OCI-LY7 (cell line): ENCODE measurements around the gene RBM38. TPM values are rescaled to one million over a fixed set of nuclear protein-coding genes. Genes with fewer than 3 reads are reported as not detected.

Source experiments
- BruUV-seq: library from RNA; stranded (reverse); fragments of 400-500 nt; replicated peaks from 2 replicates; lab custom pipeline; 2021; lab: Mats Ljungman, UMichigan
- CTCF ChIA-PET: fragments of 300-600 bp; sonication (Branson Sonifier 250); formaldehyde crosslinking; loops from one replicate; lab custom pipeline; 2022; ENCODE audit warnings: antibody characterized with exemption; ENCODE audit not compliant: unreplicated experiment; lab: Charles Lee
- POLR2A ChIA-PET: fragments of 300-600 bp; sonication (Branson Sonifier 250); formaldehyde crosslinking; loops from one replicate; lab custom pipeline; 2022; ENCODE audit warnings: antibody characterized with exemption; lab: Charles Lee
- DNase-seq: peaks from one replicate; pipeline ENCODE4 v3.0.0-alpha.2; 2015; ENCODE audit warnings: low spot score
- H2AFZ ChIP-seq: fragments of 200-600 bp; sonication (generic), shearing (Covaris generic); 2 replicates; pipeline ENCODE4 v1.6.1; 2014; ENCODE audit warnings: mild to moderate bottlenecking, antibody characterized with exemption, low read length, moderate library complexity
- H3K27ac ChIP-seq: fragments of 200-600 bp; sonication (generic); 2 replicates; pipeline ENCODE4 v1.5.1; 2014; ENCODE audit warnings: mixed run types, low read depth, mild to moderate bottlenecking, moderate library complexity, low read length, inconsistent platforms; ENCODE audit not compliant: poor library complexity, severe bottlenecking
- H3K36me3 ChIP-seq: fragments of 200-600 bp; sonication (generic); 2 replicates; pipeline ENCODE4 v1.6.1; 2014; ENCODE audit warnings: mild to moderate bottlenecking, antibody characterized with exemption, low read length, moderate library complexity, mixed read lengths; ENCODE audit not compliant: insufficient read depth
- H3K4me1 ChIP-seq: fragments of 200-600 bp; sonication (generic); 2 replicates; pipeline ENCODE4 v1.5.1; 2014; ENCODE audit warnings: mild to moderate bottlenecking, low read length; ENCODE audit not compliant: insufficient read depth, poor library complexity, severe bottlenecking
- H3K4me2 ChIP-seq: fragments of 200-600 bp; sonication (generic); 2 replicates; pipeline ENCODE4 v1.6.1; 2014; ENCODE audit warnings: mild to moderate bottlenecking, low read length
- H3K4me3 ChIP-seq: fragments of 200-600 bp; sonication (generic); 2 replicates; pipeline ENCODE4 v1.5.1; 2014; ENCODE audit warnings: mild to moderate bottlenecking, low read depth, low read length; ENCODE audit not compliant: poor library complexity, severe bottlenecking
- H3K79me2 ChIP-seq: fragments of 200-600 bp; sonication (generic); 2 replicates; pipeline ENCODE4 v1.6.1; 2016; ENCODE audit warnings: low read depth, mild to moderate bottlenecking, low read length, moderate library complexity, mixed read lengths; ENCODE audit not compliant: insufficient read depth
- H3K9me2 ChIP-seq: fragments of 200-600 bp; sonication (generic); 2 replicates; pipeline ENCODE4 v1.6.1; 2016; ENCODE audit warnings: mild to moderate bottlenecking, low read length, mixed read lengths; ENCODE audit not compliant: insufficient read depth
- H3K9me3 ChIP-seq: fragments of 200-600 bp; sonication (generic); 2 replicates; pipeline ENCODE4 v1.6.1; 2014; ENCODE audit warnings: mild to moderate bottlenecking, mixed run types, low read length, mixed read lengths
- H4K20me1 ChIP-seq: fragments of 200-600 bp; sonication (generic); 2 replicates; pipeline ENCODE4 v1.6.1; 2014; ENCODE audit warnings: mild to moderate bottlenecking, antibody characterized with exemption, low read length, moderate library complexity, mixed read lengths; ENCODE audit not compliant: insufficient read depth
- CTCF ChIP-seq: fragments of 200-600 bp; sonication (generic); conservative IDR thresholded peaks from 2 replicates; pipeline ENCODE4 v1.5.1; 2014; ENCODE audit warnings: mild to moderate bottlenecking, antibody characterized with exemption, low read length, moderate library complexity, mixed read lengths
- EZH2phosphoT487 ChIP-seq: fragments of 200-600 bp; sonication (generic); IDR thresholded peaks from 2 replicates; pipeline ENCODE4 v1.6.1; 2018; ENCODE audit warnings: low read depth, borderline replicate concordance, mild to moderate bottlenecking, mixed run types, antibody characterized with exemption, low read length, moderate library complexity, mixed read lengths
- intact Hi-C: fragments of 100-400 bp; cut with micrococcal nuclease; formaldehyde crosslinking; loops from one replicate; pipeline ENCODE4 v1.10.0; 2022; ENCODE audit not compliant: unreplicated experiment
- total RNA-seq, 2 experiments: library from RNA; depleted of rRNA in 1 of 2; stranded (reverse); fragments of >200 nt in 1 of 2; shearing (Covaris generic) in 1 of 2; gene quantifications; 2 replicates each; pipeline ENCODE4 v1.2.3, GENCODE V29; 2014 to 2022

RBM38 gene
- total RNA-seq, 2 experiments from 2014 or later: 119 to 174 TPM

- no TSS peak for BruUV-seq
- H3K9me2 ChIP-seq: no peaks in the 10 kb centered on the region
- H3K4me2 ChIP-seq: peak overlapping the region; percentile 91
- intact Hi-C loops: no loop called here
- H3K27ac ChIP-seq: peak overlapping the region; percentile 97
- peak; percentile 82 for DNase-seq
- no peak overlapping the region for H2AFZ ChIP-seq
- peaks cover 94% of the 10 kb centered on the region for H3K36me3 ChIP-seq
- H4K20me1 ChIP-seq: peaks cover 6% of the 10 kb centered on the region; the same call in 1 of the 2 replicates
- no peaks in the 10 kb centered on the region for H3K9me3 ChIP-seq
- peaks cover 61% of the 10 kb centered on the region for H3K4me1 ChIP-seq
- CTCF ChIA-PET: interaction anchor here (0.6 to 0.9 kb wide), 2 partner anchors 11 to 25 kb away, joined by 3 to 4 read pairs; no protein-coding TSS in a partner anchor
- H3K79me2 ChIP-seq: peaks cover 79% of the 10 kb centered on the region
- TF ChIP-seq EZH2phosphoT487: no peak
- TF ChIP-seq CTCF: no peak
- peak overlapping the region; percentile 99 for H3K4me3 ChIP-seq
- POLR2A ChIA-PET: interaction anchor here (1.1 to 1.5 kb wide), 2 partner anchors 11 to 13 kb away, joined by 3 to 6 read pairs; no protein-coding TSS in a partner anchor
Observed at GRCh38 chr20:57400821-57401564, 9.8 kb downstream of the RBM38 start.

GRCh38 chr20:57401565-57401918 lies 10.3 kb downstream of the RBM38 start:
- H3K4me2 ChIP-seq: peak overlapping the region; percentile 91
- peaks cover 94% of the 10 kb centered on the region for H3K36me3 ChIP-seq
- H4K20me1 ChIP-seq: peaks cover 6% of the 10 kb centered on the region; the same call in 1 of the 2 replicates
- TF ChIP-seq EZH2phosphoT487 (no peak), CTCF (no peak)
- peak overlapping the region; percentile 97 for H3K27ac ChIP-seq
- no peak overlapping the region for H2AFZ ChIP-seq
- no peak for DNase-seq
- intact Hi-C loops: no loop called here
- peaks cover 56% of the 10 kb centered on the region for H3K4me1 ChIP-seq
- H3K9me3 ChIP-seq: no peaks in the 10 kb centered on the region
- CTCF ChIA-PET: interaction anchor here (0.6 to 0.9 kb wide), 2 partner anchors 11 to 25 kb away, joined by 3 to 4 read pairs; no protein-coding TSS in a partner anchor
- no peaks in the 10 kb centered on the region for H3K9me2 ChIP-seq
- H3K4me3 ChIP-seq: no peak overlapping the region
- POLR2A ChIA-PET: interaction anchor here (1.1 to 1.5 kb wide), 2 partner anchors 12 to 13 kb away, joined by 3 to 6 read pairs; no protein-coding TSS in a partner anchor
- peaks cover 74% of the 10 kb centered on the region for H3K79me2 ChIP-seq
- BruUV-seq: no TSS peak
